ENCODE results near the gene TNFRSF19. TPM values are rescaled to one million over a fixed set of nuclear protein-coding genes. Genes with fewer than 3 reads are reported as not detected.

Gene TNFRSF19
- total and polyA plus RNA-seq, 10 of the 15 experiments (the other 5 are each of a cell fraction or from before 2014, with no cell fraction given): 16.4 to 46.2 (median 35.4) TPM

- no peak for TF ChIP-seq SMARCA5 (IDR thresholded peaks at IDR 0.05)
- TF ChIP-seq CHD2 (IDR thresholded peaks at IDR 0.05; ENCODE audit: borderline replicate concordance, low read depth, low read length): no peak
Measured at GRCh38 chr13:23660249-23660648, 90.0 kb downstream of the TNFRSF19 start (continued).

- DNase-seq (ENCODE audit: low read depth, low spot score) (no peak), ATAC-seq (no peak), FAIRE-seq (no peak)
- no peaks in the 10 kb centered on the region; the same call in 1 of the 2 replicates for H3K79me2 ChIP-seq (ENCODE audit: control insufficient read depth, insufficient read depth, low read length)
- H3K9ac ChIP-seq (ENCODE audit: control insufficient read depth, insufficient read depth, low read length): no peak overlapping the region
- no peaks in the 10 kb centered on the region for H3K4me1 ChIP-seq (ENCODE audit: control insufficient read depth, insufficient read depth, low read length)
- ChIA-PET CTCF (interaction anchor here (0.9 kb wide), 1 partner anchor 223 kb away, joined by 3 read pairs; the partner anchor contains the start of gene MIPEP), POLR2A (no interaction called here), SMC1A (ENCODE audit: uncharacterized antibody, unreplicated experiment) (interaction anchor here (1.2 to 1.8 kb wide), 4 partner anchors 12 to 206 kb away, joined by 3 to 4 read pairs (median 4); no protein-coding TSS in a partner anchor), RAD21 (ENCODE audit: unreplicated experiment) (interaction anchor here (0.7 kb wide), 1 partner anchor 57 kb away, joined by 3 read pairs; no protein-coding TSS in a partner anchor)
- WGBS (ENCODE audit: insufficient coverage, insufficient replicate concordance, low lambda C conversion rate, missing lambda C conversion rate): 37% methylated on average over 8 of the region's 8 CpGs
- no peak overlapping the region for H3K4me2 ChIP-seq (ENCODE audit: control insufficient read depth, insufficient read depth)
- H3K27me3 ChIP-seq (replicated peaks in 1 of 2; ENCODE audit: control insufficient read depth in 2 of 2, insufficient read depth in 2 of 2, low read length in 1 of 2): no peaks in the 10 kb centered on the region
- intact Hi-C loops (cut with micrococcal nuclease; ENCODE audit: unreplicated experiment) (no loop called here), in situ Hi-C loops (cut with MboI) (no loop called here)
- TF ChIP-seq RB1 (IDR thresholded peaks at IDR 0.05; ENCODE audit: borderline replicate concordance): no peak
- no peak for TF ChIP-seq NRF1 (conservative IDR thresholded peaks at IDR 0.05; ENCODE audit: low read depth, low read length)
- TF ChIP-seq CHD4 (IDR thresholded peaks at IDR 0.05): no peak
- TF ChIP-seq TCF12 (IDR thresholded peaks at IDR 0.05; ENCODE audit: low read depth, low read length): no peak
- no peak for TF ChIP-seq ASH2L (IDR thresholded peaks at IDR 0.05; ENCODE audit: borderline replicate concordance, low read depth)
- TF ChIP-seq DPF2 (IDR thresholded peaks at IDR 0.05): no peak
- TF ChIP-seq PRDM15 (CRISPR knock-in tag; IDR thresholded peaks at IDR 0.05): no peak
- TF ChIP-seq SMAD5 (IDR thresholded peaks at IDR 0.05; ENCODE audit: low read depth): no peak
- no peaks in the 10 kb centered on the region for H4K20me1 ChIP-seq (ENCODE audit: control insufficient read depth, insufficient read depth)
- no peak overlapping the region for H3K27ac ChIP-seq (ENCODE audit: control insufficient read depth, insufficient read depth)
- peaks cover under 1% of the 10 kb centered on the region; the same call in 2 of the 3 replicates for H3K9me3 ChIP-seq (replicated peaks; ENCODE audit: control insufficient read depth, insufficient read depth, low read length)
- H3K4me3 ChIP-seq: no peak overlapping the region
- H2AFZ ChIP-seq (ENCODE audit: control insufficient read depth, low read depth, low read length): no peak overlapping the region
- no TSS peak for BruUV-seq (replicated peaks)
- peaks cover 0 to 9% of the 10 kb centered on the region in 2 experiments; a peak in 1 of 4 replicates for H3K36me3 ChIP-seq (ENCODE audit: control insufficient read depth in 2 of 2, insufficient read depth in 2 of 2, low read length in 1 of 2)
Measured at GRCh38 chr13:23666582-23666981, 96.4 kb downstream of the TNFRSF19 start.

Measured in GM12878 (cell line).